ENCODE measurements around the gene AIFM3.

DNA sequence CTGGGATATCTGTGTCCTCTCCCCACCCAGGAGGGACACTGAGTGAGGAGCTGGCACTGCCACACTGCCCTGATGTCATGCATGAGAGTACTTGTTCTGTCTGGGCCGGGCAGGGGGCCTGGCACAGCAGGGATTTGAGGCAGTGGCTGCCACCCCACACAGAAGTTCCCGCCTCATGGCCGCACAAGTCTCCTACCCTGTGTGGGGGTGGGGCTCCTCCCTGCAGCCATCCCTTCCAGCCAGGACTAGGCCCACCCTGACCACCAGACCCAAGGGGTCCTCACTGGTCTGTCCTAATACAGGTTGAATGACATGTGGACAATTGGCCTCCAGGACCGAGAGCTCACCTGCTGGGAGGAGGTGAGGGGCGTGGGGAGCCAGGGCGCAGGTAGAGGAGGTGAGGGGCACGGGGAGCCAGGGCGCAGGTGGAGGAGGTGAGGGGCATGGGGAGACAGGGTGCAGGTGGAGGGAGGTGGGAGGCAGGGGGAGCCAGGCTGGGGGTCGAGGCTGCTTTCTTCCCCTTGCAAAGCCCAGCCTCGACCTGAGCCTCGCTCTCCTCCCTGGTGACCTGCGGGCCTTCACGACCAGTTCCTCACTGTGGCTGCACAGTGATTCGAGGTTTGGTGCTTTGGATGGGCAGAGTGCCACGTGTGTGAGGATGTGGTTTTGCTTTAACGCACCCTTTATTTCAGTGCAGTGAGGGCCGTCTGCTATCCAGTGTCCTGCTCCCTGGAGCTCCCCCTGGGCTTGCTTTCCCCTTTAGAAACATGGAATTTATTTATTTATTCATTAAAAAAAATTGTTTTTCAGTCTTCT is 22.5 kb downstream of the AIFM3 start:
- TF ChIP-seq, protein P1, sequence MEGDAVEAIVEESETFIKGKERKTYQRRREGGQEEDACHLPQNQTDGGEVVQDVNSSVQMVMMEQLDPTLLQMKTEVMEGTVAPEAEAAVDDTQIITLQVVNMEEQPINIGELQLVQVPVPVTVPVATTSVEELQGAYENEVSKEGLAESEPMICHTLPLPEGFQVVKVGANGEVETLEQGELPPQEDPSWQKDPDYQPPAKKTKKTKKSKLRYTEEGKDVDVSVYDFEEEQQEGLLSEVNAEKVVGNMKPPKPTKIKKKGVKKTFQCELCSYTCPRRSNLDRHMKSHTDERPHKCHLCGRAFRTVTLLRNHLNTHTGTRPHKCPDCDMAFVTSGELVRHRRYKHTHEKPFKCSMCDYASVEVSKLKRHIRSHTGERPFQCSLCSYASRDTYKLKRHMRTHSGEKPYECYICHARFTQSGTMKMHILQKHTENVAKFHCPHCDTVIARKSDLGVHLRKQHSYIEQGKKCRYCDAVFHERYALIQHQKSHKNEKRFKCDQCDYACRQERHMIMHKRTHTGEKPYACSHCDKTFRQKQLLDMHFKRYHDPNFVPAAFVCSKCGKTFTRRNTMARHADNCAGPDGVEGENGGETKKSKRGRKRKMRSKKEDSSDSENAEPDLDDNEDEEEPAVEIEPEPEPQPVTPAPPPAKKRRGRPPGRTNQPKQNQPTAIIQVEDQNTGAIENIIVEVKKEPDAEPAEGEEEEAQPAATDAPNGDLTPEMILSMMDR (conservative IDR thresholded peaks at IDR 0.05; ENCODE audit: low read depth in 2 of 2), result no peak
- TF ChIP-seq, protein P2, sequence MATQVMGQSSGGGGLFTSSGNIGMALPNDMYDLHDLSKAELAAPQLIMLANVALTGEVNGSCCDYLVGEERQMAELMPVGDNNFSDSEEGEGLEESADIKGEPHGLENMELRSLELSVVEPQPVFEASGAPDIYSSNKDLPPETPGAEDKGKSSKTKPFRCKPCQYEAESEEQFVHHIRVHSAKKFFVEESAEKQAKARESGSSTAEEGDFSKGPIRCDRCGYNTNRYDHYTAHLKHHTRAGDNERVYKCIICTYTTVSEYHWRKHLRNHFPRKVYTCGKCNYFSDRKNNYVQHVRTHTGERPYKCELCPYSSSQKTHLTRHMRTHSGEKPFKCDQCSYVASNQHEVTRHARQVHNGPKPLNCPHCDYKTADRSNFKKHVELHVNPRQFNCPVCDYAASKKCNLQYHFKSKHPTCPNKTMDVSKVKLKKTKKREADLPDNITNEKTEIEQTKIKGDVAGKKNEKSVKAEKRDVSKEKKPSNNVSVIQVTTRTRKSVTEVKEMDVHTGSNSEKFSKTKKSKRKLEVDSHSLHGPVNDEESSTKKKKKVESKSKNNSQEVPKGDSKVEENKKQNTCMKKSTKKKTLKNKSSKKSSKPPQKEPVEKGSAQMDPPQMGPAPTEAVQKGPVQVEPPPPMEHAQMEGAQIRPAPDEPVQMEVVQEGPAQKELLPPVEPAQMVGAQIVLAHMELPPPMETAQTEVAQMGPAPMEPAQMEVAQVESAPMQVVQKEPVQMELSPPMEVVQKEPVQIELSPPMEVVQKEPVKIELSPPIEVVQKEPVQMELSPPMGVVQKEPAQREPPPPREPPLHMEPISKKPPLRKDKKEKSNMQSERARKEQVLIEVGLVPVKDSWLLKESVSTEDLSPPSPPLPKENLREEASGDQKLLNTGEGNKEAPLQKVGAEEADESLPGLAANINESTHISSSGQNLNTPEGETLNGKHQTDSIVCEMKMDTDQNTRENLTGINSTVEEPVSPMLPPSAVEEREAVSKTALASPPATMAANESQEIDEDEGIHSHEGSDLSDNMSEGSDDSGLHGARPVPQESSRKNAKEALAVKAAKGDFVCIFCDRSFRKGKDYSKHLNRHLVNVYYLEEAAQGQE (IDR thresholded peaks at IDR 0.05; ENCODE audit: unreplicated experiment), result no peak
- TF ChIP-seq CREB1 (CRISPR knock-in tag; IDR thresholded peaks at IDR 0.05; ENCODE audit: low read depth) (no peak), EZH2phosphoT487 (IDR thresholded peaks at IDR 0.05; ENCODE audit: unreplicated experiment) (no peak), POLR2AphosphoS5 (IDR thresholded peaks at IDR 0.05; ENCODE audit: low read depth) (no peak), EZH2 (IDR thresholded peaks at IDR 0.05; ENCODE audit: low read depth, unreplicated experiment) (no peak), JUNB (IDR thresholded peaks at IDR 0.05; ENCODE audit: unreplicated experiment) (no peak), NANOG (IDR thresholded peaks at IDR 0.05; ENCODE audit: borderline replicate concordance) (no peak)
- TF ChIP-seq, protein P3, sequence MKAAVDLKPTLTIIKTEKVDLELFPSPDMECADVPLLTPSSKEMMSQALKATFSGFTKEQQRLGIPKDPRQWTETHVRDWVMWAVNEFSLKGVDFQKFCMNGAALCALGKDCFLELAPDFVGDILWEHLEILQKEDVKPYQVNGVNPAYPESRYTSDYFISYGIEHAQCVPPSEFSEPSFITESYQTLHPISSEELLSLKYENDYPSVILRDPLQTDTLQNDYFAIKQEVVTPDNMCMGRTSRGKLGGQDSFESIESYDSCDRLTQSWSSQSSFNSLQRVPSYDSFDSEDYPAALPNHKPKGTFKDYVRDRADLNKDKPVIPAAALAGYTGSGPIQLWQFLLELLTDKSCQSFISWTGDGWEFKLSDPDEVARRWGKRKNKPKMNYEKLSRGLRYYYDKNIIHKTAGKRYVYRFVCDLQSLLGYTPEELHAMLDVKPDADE (IDR thresholded peaks at IDR 0.05), result no peak
